HG03520 (cell line): ENCODE measurements around the gene DHRS4L2.
A peak's percentile ranks its signal among the peaks of the same experiment; 100 is the strongest.
"Not testable (repeated sequence)": the region's sequence is repeated elsewhere in the genome, so short reads cannot be mapped to it uniquely, and the experiment has no call there.

Experiments used
- ATAC-seq: cut with Tn5 transposase; IDR thresholded peaks from one replicate; pipeline ENCODE4 v1.9.1; 2021; ENCODE audit warnings: mild to moderate bottlenecking, moderate library complexity; ENCODE audit not compliant: unreplicated experiment

DHRS4L2 gene

GRCh38 chr14:23988607-23989363 lies at the start of gene DHRS4L2:
Gene DHRS4L2, plus strand, starts transcription at chr14:23988929. Its CDS starts 19 bp downstream, at chr14:23988948.
- peak; percentile 68 for ATAC-seq

- ATAC-seq = no peak
Observed at GRCh38 chr14:23939607-23940326, 49.0 kb upstream of the DHRS4L2 start.

GRCh38 chr14:23941230-23941629 lies 47.5 kb upstream of the DHRS4L2 start:
- no peak for ATAC-seq

GRCh38 chr14:23941669-23942068 lies 47.1 kb upstream of the DHRS4L2 start:
- no peak for ATAC-seq

- no peak for ATAC-seq
Observed at GRCh38 chr14:23942587-23942986, 46.1 kb upstream of the DHRS4L2 start.

- ATAC-seq = not testable (repeated sequence)
Observed at GRCh38 chr14:23949069-23949468, 39.7 kb upstream of the DHRS4L2 start.

GRCh38 chr14:23950411-23951135 lies 38.2 kb upstream of the DHRS4L2 start:
- no peak for ATAC-seq

- ATAC-seq = not testable (repeated sequence)
Observed at GRCh38 chr14:23951136-23951466, 37.6 kb upstream of the DHRS4L2 start.

GRCh38 chr14:23951590-23952201 lies 37.0 kb upstream of the DHRS4L2 start:
- no peak for ATAC-seq

GRCh38 chr14:23953116-23953463 lies 35.6 kb upstream of the DHRS4L2 start:
- not testable (repeated sequence) for ATAC-seq

GRCh38 chr14:23953464-23954278 lies 35.1 kb upstream of the DHRS4L2 start, which contains the start of gene DHRS4:
Gene DHRS4, plus strand, starts transcription at chr14:23953770. Its CDS starts 19 bp downstream, at chr14:23953789.
- ATAC-seq = peak; percentile 78

GRCh38 chr14:23954279-23954614 lies 34.5 kb upstream of the DHRS4L2 start:
- not testable (repeated sequence) for ATAC-seq

GRCh38 chr14:23954965-23955364 lies 33.8 kb upstream of the DHRS4L2 start:
- ATAC-seq = not testable (repeated sequence)

GRCh38 chr14:23955811-23956210 lies 32.9 kb upstream of the DHRS4L2 start:
- ATAC-seq = not testable (repeated sequence)

GRCh38 chr14:23957913-23958569 lies 30.7 kb upstream of the DHRS4L2 start:
- ATAC-seq = not testable (repeated sequence)

- not testable (repeated sequence) for ATAC-seq
Observed at GRCh38 chr14:23960899-23961298, 27.8 kb upstream of the DHRS4L2 start.

GRCh38 chr14:23961704-23962103 lies 27.0 kb upstream of the DHRS4L2 start:
- ATAC-seq = not testable (repeated sequence)

GRCh38 chr14:23969130-23969480 lies 19.6 kb upstream of the DHRS4L2 start:
- not testable (repeated sequence) for ATAC-seq

- ATAC-seq = peak; percentile 76
Observed at GRCh38 chr14:23969481-23970282, 19.0 kb upstream of the DHRS4L2 start.
